A549 (cell line): ENCODE results near the gene SIRT1.

Experiments used
- BHLHE40 ChIP-seq: IDR thresholded peaks from 2 replicates; pipeline ENCODE4 v1.6.1; 2012; ENCODE audit warnings: low read depth, low read length, inconsistent platforms
- POLR2A ChIP-seq: IDR thresholded peaks from 2 replicates; pipeline ENCODE4 v1.6.1; 2012; ENCODE audit warnings: mild to moderate bottlenecking, low read length
- ZFP36 ChIP-seq: fragments of 450-650 bp; IDR thresholded peaks from 2 replicates; pipeline ENCODE4 v1.6.1; 2014; ENCODE audit warnings: borderline replicate concordance; ENCODE audit not compliant: partially characterized antibody

DNA sequence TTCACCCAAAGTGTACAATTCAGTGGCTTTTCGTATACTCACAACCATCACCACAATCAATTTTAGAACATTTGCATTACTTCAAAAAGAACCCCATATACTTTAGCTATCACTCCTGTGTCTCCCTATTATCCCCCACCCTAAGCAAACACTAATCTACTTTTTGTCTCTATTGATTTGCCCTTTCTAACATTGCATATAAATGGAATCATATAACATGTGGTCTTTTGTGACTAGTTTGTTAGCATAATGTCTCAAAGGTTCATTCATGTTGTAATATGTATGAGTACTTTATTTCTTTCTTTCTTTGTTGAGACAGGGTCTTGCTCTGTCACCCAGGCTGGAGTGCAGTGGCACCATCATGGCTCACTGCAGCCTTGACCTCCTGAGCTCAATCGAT is 25.5 kb upstream of the SIRT1 start:
- TF ChIP-seq ZFP36 (no peak), BHLHE40 (no peak), POLR2A (no peak)
